ENCODE results near the gene KIF13A. TPM values are rescaled to one million over a fixed set of nuclear protein-coding genes. Genes with fewer than 3 reads are reported as not detected.
"Not testable (repeated sequence)": the region's sequence is repeated elsewhere in the genome, so short reads cannot be mapped to it uniquely, and the experiment has no call there.

KIF13A gene
- total RNA-seq, 1 donor from 2014 or later = 16.3 TPM

DNA sequence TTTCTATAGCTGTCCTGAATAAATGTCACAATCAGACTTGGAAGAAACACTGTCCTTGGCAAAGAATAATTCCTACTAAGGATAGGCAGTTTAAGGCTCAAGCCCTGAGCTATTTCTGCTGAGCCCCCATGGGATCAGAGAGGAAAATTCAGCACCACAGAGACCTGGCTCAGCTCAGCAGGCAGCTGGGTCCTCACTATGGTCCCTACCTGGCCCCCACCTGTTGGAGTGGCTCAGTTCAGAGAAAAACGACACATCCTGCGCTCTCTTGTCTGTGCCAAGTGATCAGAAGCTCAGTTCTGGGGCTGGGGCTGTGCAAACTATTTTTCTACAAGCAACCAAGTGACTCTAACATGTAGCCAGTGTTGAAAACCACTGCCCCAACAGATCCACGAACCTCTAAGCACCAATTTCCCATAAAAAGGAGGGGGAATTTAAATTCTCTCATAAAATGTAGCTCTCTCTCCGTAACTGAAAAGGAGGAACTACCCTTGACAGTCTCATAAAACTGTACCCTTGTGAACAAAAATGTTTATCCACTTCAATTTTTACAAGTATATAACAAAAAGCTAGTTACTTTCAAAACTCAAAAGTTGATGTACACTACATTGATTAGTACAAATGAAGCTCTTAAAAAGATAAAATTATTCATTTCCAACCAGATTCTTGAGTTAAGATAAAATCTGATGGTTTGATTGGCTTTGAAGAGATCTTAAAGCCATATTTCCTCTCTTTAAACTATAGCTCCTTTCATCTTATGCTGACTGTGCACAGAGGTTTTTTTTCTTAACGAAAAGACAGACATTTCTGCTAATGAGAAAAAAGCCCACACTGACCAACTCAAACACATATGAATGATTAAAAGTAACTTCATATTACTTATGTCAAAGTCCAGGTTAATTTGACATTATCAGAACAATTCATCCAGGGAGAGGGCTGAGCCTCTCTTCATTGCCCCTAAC, 52.0 kb downstream of the KIF13A start:
- DNase-seq (ENCODE audit: low spot score in 2 of 2) (no peak), FAIRE-seq (no peak)

DNA sequence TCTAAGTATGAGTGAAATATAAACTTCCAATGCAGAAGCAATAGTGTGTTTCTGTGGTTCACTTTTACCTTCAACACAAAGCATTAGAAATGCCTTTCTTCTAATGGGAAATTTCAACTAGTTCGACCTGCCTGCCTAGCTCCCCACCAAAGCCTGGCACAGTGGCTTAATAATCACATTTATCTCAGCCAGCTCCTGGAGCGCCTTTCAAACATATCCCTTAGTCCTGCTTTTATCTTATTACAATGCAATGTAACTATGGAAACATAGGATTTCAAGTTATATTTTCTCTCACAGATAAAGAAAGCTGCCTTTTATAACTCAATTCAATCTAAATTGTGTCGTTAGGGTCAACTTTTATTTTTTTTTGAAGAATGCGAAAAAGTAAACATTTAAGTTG, 53.7 kb downstream of the KIF13A start:
- FAIRE-seq (no peak), DNase-seq (ENCODE audit: low spot score in 2 of 2) (no peak)

DNA sequence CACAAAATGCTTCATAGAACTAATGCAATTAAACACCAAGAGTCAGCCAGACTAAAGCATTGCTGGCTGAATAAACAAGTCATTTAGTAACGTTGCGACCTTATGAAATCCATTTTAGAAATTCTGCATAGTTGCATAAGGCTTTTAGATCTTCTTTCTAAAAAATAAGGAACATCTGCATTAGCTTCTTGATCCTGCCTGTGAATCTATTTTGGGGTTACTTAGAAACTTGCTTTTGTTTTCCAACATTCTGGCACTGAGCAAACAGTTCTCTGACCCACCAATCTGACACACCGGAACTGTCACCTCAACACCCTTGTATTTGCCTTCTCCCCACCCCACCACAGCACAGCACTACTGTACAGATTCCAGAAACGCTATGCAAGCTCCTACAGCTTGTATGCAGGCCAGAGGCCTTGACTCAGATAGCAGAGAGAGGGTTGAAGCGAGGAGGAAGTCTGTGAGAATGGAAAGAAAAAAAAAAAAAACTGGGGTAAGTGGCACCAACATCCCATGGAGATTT, 55.0 kb downstream of the KIF13A start:
- FAIRE-seq (no peak), DNase-seq (ENCODE audit: low spot score in 2 of 2) (no peak)

DNA sequence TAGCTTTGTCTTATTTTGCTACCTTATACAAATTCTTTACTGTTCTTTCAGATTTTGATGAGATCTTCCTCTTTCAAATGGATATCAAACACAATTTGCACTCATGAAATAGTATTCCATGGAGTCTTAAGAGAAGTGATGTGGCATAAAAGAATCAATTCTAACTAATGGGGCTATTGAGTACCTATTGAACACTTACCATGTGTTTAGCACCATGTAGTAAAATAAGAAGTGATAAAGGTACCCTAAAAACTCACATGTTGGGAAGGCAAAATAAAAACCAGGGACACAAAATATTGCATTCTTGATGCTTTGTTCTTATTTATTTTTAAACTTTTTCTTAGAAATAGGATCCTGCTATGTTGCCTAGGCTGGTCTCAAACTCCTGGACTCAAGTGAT, 56.2 kb downstream of the KIF13A start:
- no peak for DNase-seq (ENCODE audit: low spot score in 2 of 2)
- no peak for FAIRE-seq

DNA sequence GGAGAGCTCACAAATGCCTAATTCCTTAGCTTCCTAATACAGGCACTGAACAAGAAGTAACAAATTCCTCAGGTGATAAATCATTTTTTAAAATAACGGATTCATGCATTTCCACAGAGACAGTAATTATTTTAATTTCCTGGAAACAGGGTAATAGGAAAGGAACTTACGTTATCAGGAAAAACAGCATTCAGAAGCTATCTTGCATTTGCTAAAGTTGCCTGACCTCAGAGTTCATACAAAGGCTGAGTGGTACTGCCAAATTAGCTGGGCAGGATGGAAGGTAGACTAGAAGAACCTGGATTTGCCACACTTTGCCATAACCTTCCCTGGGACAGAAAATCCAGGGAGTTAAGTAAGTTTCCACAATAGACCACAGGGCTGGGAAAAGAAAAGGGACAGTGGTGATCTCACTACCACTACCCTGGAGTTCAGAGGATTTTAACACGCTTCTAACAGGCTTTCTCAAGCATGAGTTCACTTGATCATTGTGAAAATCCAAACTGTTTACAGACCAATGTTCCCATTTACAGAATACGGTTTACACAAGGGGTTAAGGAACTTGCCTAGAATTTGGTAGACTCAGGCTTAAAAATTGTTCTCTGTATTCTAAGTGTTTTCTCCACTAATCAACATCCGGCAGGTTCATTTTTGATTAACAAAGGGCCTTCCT, 57.0 kb downstream of the KIF13A start:
- DNase-seq (ENCODE audit: low spot score in 2 of 2) (no peak), FAIRE-seq (no peak)

DNA sequence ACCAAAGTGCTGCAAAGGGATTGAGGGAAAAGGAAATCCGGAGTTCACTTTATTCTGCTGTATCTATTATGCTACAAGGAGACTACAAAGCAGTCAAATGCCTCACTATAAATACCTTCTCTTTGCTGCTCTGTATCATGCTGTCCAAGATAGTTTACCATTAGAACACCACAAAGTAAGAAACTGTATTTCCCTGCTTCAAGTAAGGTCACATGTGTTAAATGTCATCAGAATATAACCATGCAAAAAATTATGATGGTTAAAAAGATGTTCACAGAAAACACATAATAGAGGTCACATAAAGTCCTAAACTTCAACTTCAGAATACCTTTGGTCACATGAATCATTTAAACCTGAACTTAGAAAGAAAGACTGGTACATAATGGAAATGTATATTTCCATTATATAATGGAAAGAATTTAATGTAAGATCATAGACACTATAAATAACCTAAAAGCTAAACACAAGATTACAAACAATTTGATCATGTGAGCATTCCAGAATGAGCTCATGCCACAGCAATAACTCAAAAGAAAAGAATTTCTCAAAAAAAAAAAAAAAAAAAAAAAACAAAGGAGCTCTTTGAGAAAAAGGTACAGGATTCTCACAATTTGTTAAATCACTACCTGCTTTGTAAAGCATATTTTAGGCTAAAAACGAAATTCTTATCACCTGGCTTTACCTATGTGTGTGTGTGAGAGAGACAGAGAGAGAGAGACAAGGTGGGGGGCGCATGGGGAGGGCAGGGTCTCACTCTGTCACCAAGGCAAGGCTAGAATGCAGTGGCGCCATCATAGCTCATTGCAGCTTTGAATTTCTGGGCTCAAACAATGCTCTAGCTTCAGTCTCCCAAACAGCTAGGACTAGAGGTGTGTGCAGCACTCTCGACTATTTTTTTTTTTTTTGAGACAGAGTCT, 58.7 kb downstream of the KIF13A start:
- no peak for FAIRE-seq
- DNase-seq (ENCODE audit: low spot score in 2 of 2) = no peak

DNA sequence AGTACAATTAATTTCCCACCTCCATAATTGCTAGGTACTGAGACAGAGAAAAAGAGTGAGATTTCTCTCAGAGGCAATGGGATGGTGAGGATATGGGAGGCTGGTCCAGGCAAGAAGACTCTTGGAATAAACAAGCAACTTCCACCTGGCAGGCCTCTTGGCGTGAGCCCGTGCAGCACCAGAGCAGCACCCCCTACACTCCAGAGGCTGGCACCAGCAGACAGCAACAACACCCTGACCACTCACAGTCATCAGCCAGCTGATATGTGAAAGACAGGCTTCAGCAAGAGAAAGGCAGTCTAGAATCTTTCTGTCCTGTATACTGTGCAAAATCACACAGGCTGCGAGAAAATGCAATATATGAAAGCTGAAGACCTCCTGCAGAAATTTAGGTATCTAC, 59.7 kb downstream of the KIF13A start:
- DNase-seq (ENCODE audit: low spot score in 2 of 2) (no peak), FAIRE-seq (no peak)

DNA sequence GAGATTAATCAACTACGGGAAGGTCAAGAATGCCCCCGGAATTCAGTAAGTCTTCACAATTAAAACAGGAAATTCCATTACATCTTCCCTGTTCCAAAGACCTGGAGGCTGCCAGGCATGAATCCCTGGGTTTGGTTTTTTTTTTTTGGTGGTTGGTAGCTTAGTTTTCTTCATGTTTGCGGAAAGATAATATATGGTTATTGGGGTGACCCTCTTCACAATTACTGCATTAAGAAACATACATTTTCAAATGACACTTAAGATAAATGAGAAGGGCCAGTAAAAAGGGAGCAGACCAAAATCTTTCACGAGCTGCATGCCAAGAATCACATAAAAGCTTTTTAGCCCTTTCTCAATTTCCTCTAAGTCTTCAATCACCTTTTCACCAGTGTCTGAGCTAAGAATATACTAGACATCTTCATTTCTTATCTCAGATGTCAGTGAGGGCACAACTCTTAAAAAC, 64.0 kb downstream of the KIF13A start:
- FAIRE-seq (no peak), DNase-seq (ENCODE audit: low spot score in 2 of 2) (no peak)

DNA sequence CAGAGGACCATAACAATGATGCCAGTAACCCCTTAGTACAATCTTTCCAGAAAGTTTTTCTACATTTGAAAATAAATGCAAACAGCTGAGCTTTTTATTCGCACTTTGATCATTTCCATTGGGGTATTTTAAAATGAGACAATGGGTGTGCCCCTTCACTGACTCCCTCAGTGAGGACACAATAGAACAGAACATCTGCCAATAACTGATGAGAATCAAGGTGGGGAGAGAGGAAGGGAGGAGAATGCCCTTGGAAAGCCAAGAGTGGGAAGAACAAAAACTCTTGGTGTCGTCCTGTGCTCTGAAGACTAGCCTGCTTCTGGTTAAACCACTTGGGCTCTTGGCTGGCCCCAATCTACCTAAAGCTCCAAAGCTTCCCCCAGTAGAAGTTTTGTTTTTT, 66.0 kb downstream of the KIF13A start:
- FAIRE-seq = no peak
- DNase-seq (ENCODE audit: low spot score in 2 of 2) = no peak

DNA sequence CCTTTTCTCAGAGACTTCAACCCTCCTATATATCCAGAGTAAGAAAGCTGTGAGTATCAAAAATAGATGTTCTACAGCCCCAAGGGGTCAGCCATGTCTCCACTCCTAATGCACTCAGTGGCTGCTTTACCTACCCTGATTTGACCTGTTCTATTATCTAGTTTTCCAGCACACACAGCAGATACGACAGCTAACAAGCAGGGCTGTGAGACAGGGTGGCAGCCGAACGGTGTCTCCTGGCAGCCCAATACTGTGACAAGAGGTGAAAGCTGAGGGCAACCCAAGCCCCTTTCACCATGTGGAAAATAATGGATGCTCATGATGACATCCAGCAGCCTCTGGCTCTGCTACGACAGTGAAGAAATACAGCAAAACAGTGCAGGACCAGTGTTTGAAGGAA, 67.9 kb downstream of the KIF13A start:
- DNase-seq (ENCODE audit: low spot score in 2 of 2) (no peak), FAIRE-seq (no peak)

DNA sequence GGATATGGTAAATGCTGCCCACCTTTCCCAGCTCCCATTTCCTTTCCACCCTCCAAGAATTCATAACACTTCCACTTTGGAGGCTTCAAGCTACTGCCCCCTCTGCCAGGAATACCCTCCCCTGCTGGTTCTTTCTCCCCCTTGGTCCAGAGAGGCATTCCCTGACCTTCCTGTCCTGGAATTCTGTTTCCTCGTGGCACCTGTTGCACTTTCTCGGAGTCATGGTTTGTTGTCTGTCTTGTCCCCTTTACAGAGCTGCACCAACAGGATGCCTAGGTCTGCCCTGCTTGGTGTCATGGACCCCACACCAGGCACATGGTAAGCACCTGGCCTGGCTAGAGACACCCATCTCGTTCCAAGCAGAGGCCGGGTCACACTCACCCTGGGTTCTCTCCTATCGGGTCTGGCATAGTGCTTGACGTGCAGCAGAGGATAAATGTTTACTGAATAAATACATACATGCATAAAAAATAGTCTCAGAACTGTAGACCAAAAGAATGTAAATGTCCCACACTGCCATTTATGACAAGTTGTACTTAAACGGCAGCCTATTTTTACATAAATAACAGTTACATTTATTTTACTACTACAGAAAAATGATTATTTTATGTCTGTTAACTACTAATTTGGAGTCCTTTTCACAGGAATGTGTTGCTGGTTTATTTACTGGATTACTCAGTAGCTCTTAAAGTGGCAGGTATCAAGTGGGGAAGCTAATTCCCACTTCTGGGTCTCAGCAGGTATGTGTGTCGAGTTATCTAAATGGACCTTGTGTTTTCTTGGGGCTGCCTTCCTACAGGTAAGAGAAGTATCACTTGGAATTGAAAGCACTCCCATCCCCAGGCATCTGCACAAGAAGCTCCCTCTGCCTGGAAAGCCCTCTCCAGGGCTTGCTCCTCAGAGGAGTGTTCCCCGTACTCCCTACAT, 69.3 kb downstream of the KIF13A start:
- DNase-seq (ENCODE audit: low spot score in 2 of 2) = no peak
- no peak for FAIRE-seq

DNA sequence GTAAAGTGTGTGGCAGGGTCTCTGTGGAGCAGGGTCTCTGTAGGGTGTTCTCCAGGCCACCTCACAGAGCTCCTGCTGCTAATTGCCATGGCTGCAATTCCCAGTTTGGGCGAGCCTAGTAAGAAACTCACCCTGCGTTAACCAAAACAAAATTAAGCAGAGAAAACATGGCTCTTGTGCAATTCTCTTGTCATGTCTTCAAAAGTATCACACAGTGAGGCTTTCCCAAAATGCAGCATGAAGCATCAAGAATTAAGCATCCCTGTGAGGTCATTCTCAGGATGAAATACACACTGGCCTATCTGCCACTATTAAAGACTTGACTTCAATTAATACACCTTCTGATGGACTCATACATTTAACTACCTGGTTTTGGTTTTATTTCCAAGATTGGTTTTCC, 72.8 kb downstream of the KIF13A start:
- FAIRE-seq = no peak
- DNase-seq (ENCODE audit: low spot score in 2 of 2) = no peak

DNA sequence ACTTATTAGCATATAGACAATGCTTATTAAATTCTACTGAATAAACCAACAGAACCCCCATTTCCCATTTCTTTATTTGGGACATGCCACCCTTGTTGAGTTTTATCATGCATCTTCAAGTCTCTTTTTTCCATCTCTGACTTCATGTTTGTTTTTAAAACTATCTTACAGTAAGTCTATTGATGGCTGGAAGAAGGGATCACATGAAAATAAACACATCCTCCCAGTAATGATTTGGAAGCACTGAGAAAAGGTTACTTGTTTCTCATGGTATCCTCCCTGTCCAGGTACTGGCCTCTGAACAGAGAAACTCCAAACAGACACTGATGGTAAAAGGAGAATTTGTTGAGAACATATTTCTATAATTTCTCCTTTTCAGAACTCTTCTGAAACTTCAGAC, 74.9 kb downstream of the KIF13A start:
- no peak for DNase-seq (ENCODE audit: low spot score in 2 of 2)
- no peak for FAIRE-seq

DNA sequence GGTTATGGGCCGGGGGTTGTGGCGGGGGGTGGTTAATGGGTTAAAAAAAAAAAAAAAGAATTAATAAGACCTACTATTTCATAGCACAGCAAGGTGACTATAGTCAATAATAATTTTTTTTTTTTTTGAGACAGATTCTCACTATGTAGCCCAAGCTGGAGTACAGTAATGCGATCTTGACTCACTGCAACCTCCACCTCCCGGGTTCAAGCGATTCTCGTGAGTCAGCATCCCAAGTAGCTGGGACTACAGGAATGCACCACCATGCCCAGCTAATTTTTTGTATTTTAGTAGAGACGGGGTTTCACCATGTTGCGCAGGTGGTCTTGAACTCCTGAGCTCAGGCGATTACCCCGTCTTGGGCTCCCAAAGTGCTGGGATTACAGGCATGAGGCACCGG, 75.8 kb downstream of the KIF13A start:
- not testable (repeated sequence) for FAIRE-seq; DNase-seq (ENCODE audit: low spot score in 2 of 2)

DNA sequence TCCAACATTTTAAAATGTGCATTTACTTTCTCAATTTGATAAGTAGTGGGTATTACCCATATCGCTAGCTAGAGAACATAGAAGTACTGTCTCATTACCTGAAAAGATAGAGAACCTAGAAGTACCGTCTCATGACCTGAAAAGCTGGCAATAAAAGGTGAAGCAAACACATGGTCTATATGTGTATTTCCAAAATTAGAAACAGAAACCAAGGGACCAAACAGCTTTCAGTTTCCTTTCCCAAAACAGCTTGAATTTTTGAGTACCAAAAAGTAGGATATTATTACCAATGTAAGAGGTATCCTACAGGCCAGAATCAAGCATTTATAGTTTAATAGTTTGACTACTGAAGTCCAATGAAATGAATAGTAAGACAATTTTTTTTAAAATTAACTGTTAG, 77.2 kb downstream of the KIF13A start:
- FAIRE-seq (no peak), DNase-seq (ENCODE audit: low spot score in 2 of 2) (no peak)

DNA sequence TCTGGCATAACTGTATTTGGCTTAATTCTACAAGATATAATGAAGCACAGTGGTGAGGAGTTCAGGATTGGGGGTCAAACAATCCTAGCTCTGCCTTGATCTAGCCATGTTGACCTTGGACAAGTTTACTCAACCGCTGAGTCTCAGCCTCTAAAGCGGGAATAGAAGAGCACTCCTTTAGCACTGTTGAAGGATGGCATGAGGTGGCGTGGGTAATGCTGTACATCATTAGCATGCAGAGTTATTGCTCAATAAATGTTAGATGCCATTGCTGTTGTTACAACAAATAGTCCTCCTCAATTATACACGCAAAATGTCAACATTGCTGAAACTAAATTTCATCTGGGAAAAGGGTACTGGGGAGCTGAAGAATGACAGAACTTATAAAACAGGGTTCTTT, 78.6 kb downstream of the KIF13A start:
- FAIRE-seq (no peak), DNase-seq (ENCODE audit: low spot score in 2 of 2) (no peak)

DNA sequence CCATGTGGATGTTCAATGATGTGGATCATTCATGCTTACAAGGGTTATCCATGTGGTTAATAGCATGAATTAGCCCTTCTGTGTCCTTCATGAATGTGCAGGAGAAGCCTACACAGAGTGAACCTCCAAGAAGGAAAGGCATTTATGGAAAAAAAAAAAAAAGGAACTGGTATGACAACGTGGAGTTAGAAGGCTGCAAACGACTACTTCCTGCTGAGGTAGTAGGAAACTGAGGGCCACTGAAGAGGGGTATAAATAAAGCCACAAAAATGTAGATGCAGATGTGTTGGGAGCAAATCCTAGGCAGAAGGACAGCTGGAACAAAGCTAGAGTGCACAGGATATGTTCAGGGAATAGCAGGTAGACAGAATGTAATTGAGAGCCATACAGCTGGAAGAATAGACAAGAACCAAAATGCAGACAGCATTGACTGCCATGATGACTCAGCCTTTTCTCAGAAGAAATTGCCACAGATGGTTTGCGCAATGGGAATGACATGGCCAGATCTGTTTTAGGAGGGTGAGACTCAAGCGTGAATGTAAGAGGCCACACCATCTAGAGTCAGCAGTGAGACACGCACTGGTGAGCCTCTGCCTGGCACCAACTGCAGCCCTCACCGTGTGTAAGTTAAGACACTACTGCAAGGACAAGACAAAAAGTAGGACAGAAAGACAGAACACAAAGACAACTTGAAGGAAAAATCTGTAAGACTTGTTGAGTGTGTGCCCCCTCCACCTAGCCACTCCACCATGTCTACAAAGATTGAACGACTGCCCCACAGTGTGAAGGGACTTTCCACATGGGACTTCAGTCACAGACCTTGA, 79.8 kb downstream of the KIF13A start:
- DNase-seq (ENCODE audit: low spot score in 2 of 2) = no peak
- FAIRE-seq = no peak
